B cell (primary cell): Measurements from ENCODE around the gene SGIP1.

Experiments used
- EZH2 ChIP-seq: IDR thresholded peaks from 2 replicates; pipeline ENCODE4 v1.6.1; 2012; ENCODE audit warnings: borderline replicate concordance, low read depth, mild to moderate bottlenecking, moderate library complexity, low read length; ENCODE audit not compliant: insufficient read depth, poor library complexity, severe bottlenecking
- TF ChIP-seq, protein P1 (sequence below): fragments of 200-600 bp; IDR thresholded peaks from one replicate; pipeline ENCODE4 v1.8.0; 2022; ENCODE audit warnings: antibody characterized with exemption, mild to moderate bottlenecking

DNA sequence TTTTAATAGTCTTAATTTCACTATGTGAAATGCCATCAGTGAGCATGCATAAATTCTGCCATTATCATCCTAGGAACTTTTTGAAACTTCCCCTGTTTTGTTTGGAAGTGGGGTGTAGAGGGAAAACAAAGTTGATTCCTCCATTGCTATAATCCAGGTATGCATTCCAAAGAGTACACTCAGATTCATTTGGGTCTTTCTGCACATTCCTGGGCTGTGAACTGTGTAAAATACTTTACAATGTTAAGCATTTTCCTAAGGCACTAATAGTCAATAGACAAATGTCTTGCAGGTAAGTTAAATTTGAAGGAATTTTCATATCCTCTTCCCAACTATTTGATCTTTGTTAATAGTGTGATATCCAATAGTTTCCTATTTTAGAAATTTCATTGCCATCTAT, 36.2 kb downstream of the SGIP1 start:
- TF ChIP-seq, protein P1, sequence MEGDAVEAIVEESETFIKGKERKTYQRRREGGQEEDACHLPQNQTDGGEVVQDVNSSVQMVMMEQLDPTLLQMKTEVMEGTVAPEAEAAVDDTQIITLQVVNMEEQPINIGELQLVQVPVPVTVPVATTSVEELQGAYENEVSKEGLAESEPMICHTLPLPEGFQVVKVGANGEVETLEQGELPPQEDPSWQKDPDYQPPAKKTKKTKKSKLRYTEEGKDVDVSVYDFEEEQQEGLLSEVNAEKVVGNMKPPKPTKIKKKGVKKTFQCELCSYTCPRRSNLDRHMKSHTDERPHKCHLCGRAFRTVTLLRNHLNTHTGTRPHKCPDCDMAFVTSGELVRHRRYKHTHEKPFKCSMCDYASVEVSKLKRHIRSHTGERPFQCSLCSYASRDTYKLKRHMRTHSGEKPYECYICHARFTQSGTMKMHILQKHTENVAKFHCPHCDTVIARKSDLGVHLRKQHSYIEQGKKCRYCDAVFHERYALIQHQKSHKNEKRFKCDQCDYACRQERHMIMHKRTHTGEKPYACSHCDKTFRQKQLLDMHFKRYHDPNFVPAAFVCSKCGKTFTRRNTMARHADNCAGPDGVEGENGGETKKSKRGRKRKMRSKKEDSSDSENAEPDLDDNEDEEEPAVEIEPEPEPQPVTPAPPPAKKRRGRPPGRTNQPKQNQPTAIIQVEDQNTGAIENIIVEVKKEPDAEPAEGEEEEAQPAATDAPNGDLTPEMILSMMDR: no peak
- no peak for TF ChIP-seq EZH2
